IMR-90 (cell line): Measurements from ENCODE around the gene CLTCL1. TPM values are rescaled to one million over a fixed set of nuclear protein-coding genes. Genes with fewer than 3 reads are reported as not detected.

Experiments
- ATAC-seq: fragments of 200-7000 bp; cut with Tn5 transposase; 2 replicates; pipeline ENCODE4 v1.9.1; 2020; ENCODE audit warnings: low read depth, mild to moderate bottlenecking, moderate library complexity
- BruUV-seq: library from RNA; stranded (reverse); fragments of 400-500 nt; replicated peaks from 2 replicates; lab custom pipeline; 2021; lab: Mats Ljungman, UMichigan
- CTCF ChIA-PET: fragments of 300-600 bp; formaldehyde crosslinking; extraction: SDS; loops from one replicate; lab custom pipeline; 2021; ENCODE audit warnings: antibody characterized with exemption; lab: Yijun Ruan, JAX
- POLR2A ChIA-PET: fragments of 300-600 bp; sonication (Branson Sonifier 250); formaldehyde crosslinking; loops from one replicate; lab custom pipeline; 2022; ENCODE audit warnings: antibody characterized with exemption; ENCODE audit not compliant: unreplicated experiment; lab: Charles Lee
- DNase-seq: peaks from one replicate; pipeline ENCODE4 v3.0.0; 2013
- H2AFZ ChIP-seq: replicated peaks from 2 replicates; pipeline ENCODE3; 2013; ENCODE audit warnings: low read length, mild to moderate bottlenecking; ENCODE audit not compliant: poor library complexity
- H2AK5ac ChIP-seq: 2 replicates; pipeline ENCODE4 v1.6.1; 2013; ENCODE audit warnings: low read depth, low read length, inconsistent platforms
- H2AK9ac ChIP-seq: replicated peaks from 2 replicates; pipeline ENCODE3; 2013; ENCODE audit warnings: mild to moderate bottlenecking, low read depth, low read length, moderate library complexity; ENCODE audit not compliant: poor library complexity
- H2BK120ac ChIP-seq: 2 replicates; pipeline ENCODE4 v1.6.1; 2013; ENCODE audit warnings: low read depth, low read length, inconsistent platforms
- H2BK15ac ChIP-seq: 3 replicates; pipeline ENCODE4 v1.6.1; 2013; ENCODE audit warnings: low read depth, low read length, inconsistent platforms
- H2BK20ac ChIP-seq: 2 replicates; pipeline ENCODE4 v1.6.1; 2013; ENCODE audit warnings: low read depth, mild to moderate bottlenecking, inconsistent platforms, low read length, moderate library complexity
- H2BK5ac ChIP-seq: 2 replicates; pipeline ENCODE4 v1.6.1; 2013; ENCODE audit warnings: mild to moderate bottlenecking, low read depth, low read length, inconsistent platforms; ENCODE audit not compliant: poor library complexity, severe bottlenecking
- H3K14ac ChIP-seq: replicated peaks from 2 replicates; pipeline ENCODE4 v1.6.1; 2013; ENCODE audit warnings: low read depth, low read length, inconsistent platforms
- H3K18ac ChIP-seq: 2 replicates; pipeline ENCODE4 v1.6.1; 2013; ENCODE audit warnings: low read depth, low read length, control low read depth
- H3K23ac ChIP-seq: 2 replicates; pipeline ENCODE4 v1.6.1; 2013; ENCODE audit warnings: low read depth, low read length, inconsistent platforms
- H3K27ac ChIP-seq: 2 replicates; pipeline ENCODE4 v1.5.1; 2013; ENCODE audit warnings: mild to moderate bottlenecking, control low read depth, low read length; ENCODE audit not compliant: insufficient read depth
- H3K27me3 ChIP-seq: 2 replicates; pipeline ENCODE4 v1.6.1; 2013; ENCODE audit warnings: low read length; ENCODE audit not compliant: control insufficient read depth, insufficient read depth
- H3K36me3 ChIP-seq: 2 replicates; pipeline ENCODE4 v1.6.1; 2013; ENCODE audit warnings: low read length, mixed read lengths; ENCODE audit not compliant: control insufficient read depth, insufficient read depth
- H3K4ac ChIP-seq: 2 replicates; pipeline ENCODE4 v1.6.1; 2013; ENCODE audit warnings: low read depth, low read length, inconsistent platforms
- H3K4me1 ChIP-seq: 2 replicates; pipeline ENCODE4 v1.6.1; 2013; ENCODE audit warnings: low read length, mixed read lengths; ENCODE audit not compliant: control insufficient read depth, insufficient read depth
- H3K4me2 ChIP-seq: 2 replicates; pipeline ENCODE4 v1.6.1; 2013; ENCODE audit warnings: low read depth, mild to moderate bottlenecking, control low read depth, low read length, moderate library complexity
- H3K4me3 ChIP-seq: 2 replicates; pipeline ENCODE4 v1.5.1; 2013; ENCODE audit warnings: low read depth, mild to moderate bottlenecking, control low read depth, low read length, moderate library complexity; ENCODE audit not compliant: insufficient read depth
- H3K56ac ChIP-seq: 2 replicates; pipeline ENCODE4 v1.6.1; 2013; ENCODE audit warnings: low read length, inconsistent platforms; ENCODE audit not compliant: insufficient read depth; ENCODE audit errors: extremely low read depth
- H3K79me1 ChIP-seq, 2 experiments: 2 replicates each; pipeline ENCODE4 v1.6.1; 2013; ENCODE audit warnings: low read length in 2 of 2, inconsistent platforms in 1 of 2, low read depth in 1 of 2
- H3K9ac ChIP-seq: 2 replicates; pipeline ENCODE4 v1.6.1; 2013; ENCODE audit warnings: low read depth, low read length, control low read depth
- H3K9me1 ChIP-seq: 2 replicates; pipeline ENCODE4 v1.6.1; 2013; ENCODE audit warnings: low read length, inconsistent platforms; ENCODE audit not compliant: insufficient read depth
- H3K9me3 ChIP-seq: 2 replicates; pipeline ENCODE4 v1.6.1; 2013; ENCODE audit warnings: low read length; ENCODE audit not compliant: control insufficient read depth, insufficient read depth
- H4K20me1 ChIP-seq: 2 replicates; pipeline ENCODE4 v1.6.1; 2013; ENCODE audit warnings: low read length, inconsistent platforms; ENCODE audit not compliant: insufficient read depth
- H4K5ac ChIP-seq: 2 replicates; pipeline ENCODE4 v1.6.1; 2013; ENCODE audit warnings: mild to moderate bottlenecking, low read depth, low read length, control low read depth
- H4K8ac ChIP-seq, 2 experiments: 2 replicates each; pipeline ENCODE4 v1.6.1; 2013; ENCODE audit warnings: low read depth in 2 of 2, low read length in 2 of 2, control low read depth in 1 of 2, inconsistent platforms in 1 of 2
- H4K91ac ChIP-seq: 2 replicates; pipeline ENCODE4 v1.6.1; 2013; ENCODE audit warnings: low read depth, low read length, inconsistent platforms; ENCODE audit not compliant: insufficient read depth
- CEBPB ChIP-seq: IDR thresholded peaks from 2 replicates; pipeline ENCODE4 v1.6.1; 2012; ENCODE audit warnings: low read depth, low read length, improper control_type of control experiment
- CHD1 ChIP-seq: IDR thresholded peaks from 2 replicates; pipeline ENCODE4 v1.6.1; 2012; ENCODE audit warnings: low read depth, low read length, improper control_type of control experiment
- CTCF ChIP-seq: conservative IDR thresholded peaks from 2 replicates; pipeline ENCODE4 v1.5.1; 2012; ENCODE audit warnings: mild to moderate bottlenecking, low read depth, low read length, improper control_type of control experiment
- RAD21 ChIP-seq: IDR thresholded peaks from 2 replicates; pipeline ENCODE4 v1.6.1; 2012; ENCODE audit warnings: low read length, improper control_type of control experiment
- RFX5 ChIP-seq: IDR thresholded peaks from 2 replicates; pipeline ENCODE4 v1.8.0; 2012; ENCODE audit warnings: low read depth, mild to moderate bottlenecking, low read length, moderate library complexity
- SMC3 ChIP-seq: fragments of 150-350 bp; IDR thresholded peaks from 2 replicates; pipeline ENCODE4 v1.6.1; 2016; ENCODE audit warnings: low read depth, mild to moderate bottlenecking, antibody characterized with exemption, low read length, moderate library complexity
- WGBS, 2 experiments: methylation state at CpG; one replicate each; pipeline versions ENCODE4 v1.1.5 to v1.1.7; 2013; ENCODE audit warnings: missing lambda C conversion rate in 2 of 2; ENCODE audit not compliant: insufficient read length in 1 of 2; ENCODE audit errors: extremely low coverage in 2 of 2; 5-methylcytosine and 5-hydroxymethylcytosine counted together
- dilution Hi-C: fragments of 300-500 bp; cut with HindIII; formaldehyde crosslinking; loops from one replicate; pipeline ENCODE4 v1.14.3; 2018; ENCODE audit warnings: low sequenced_read_pairs; ENCODE audit not compliant: unreplicated experiment
- in situ Hi-C: fragments of 300-500 bp; cut with MboI; formaldehyde crosslinking; loops from 3 replicates; pipeline ENCODE4 v1.14.3; 2019; ENCODE audit warnings: low sequenced_read_pairs, inconsistent platforms, mixed read lengths
- intact Hi-C: fragments of 100-400 bp; cut with micrococcal nuclease; formaldehyde crosslinking; loops from 2 replicates; pipeline ENCODE4 v1.10.0; 2022
- polyA plus RNA-seq, 3 experiments: library from polyadenylated mRNA; depleted of rRNA; stranded (reverse); fragments of >200 nt; gene quantifications; 2 replicates each; pipeline ENCODE4 v1.2.3, GENCODE V29; 2012; ENCODE audit warnings: low replicate concordance in 1 of 3
- total RNA-seq: library from RNA; depleted of rRNA; stranded (reverse); fragments of >200 nt; gene quantifications from 2 replicates; pipeline ENCODE4 v1.2.3, GENCODE V29; 2012

The CLTCL1 gene
- total and polyA plus RNA-seq, 2 of the 4 experiments (the other 2 are of a cell fraction): 6.2 to 8.1 TPM

GRCh38 chr22:19201869-19202798 lies 89.4 kb downstream of the CLTCL1 start:
- 93% methylated on average over 16 of the region's 18 CpGs; no CpG with 5 or more reads in 1 of the 2 experiments for WGBS, 2 experiments
- no peak overlapping the region for H4K8ac ChIP-seq
- no peak overlapping the region for H2BK5ac ChIP-seq
- intact Hi-C loops (no loop called here), dilution Hi-C loops (no loop called here), in situ Hi-C loops (no loop called here)
- H3K4ac ChIP-seq: no peak overlapping the region
- H3K36me3 ChIP-seq: peaks cover 5% of the 10 kb centered on the region; the same call in 1 of the 2 replicates
- no peak overlapping the region for H3K4me3 ChIP-seq
- no peaks in the 10 kb centered on the region for H3K4me1 ChIP-seq
- no peak overlapping the region for H2BK20ac ChIP-seq
- H3K27ac ChIP-seq: no peak overlapping the region
- no peak overlapping the region for H3K14ac ChIP-seq
- no TSS peak for BruUV-seq
- no peak overlapping the region for H2AK5ac ChIP-seq
- POLR2A ChIA-PET: no interaction called here
- H3K9me3 ChIP-seq: no peaks in the 10 kb centered on the region
- TF ChIP-seq CEBPB (no peak), SMC3 (no peak), RAD21 (no peak), CHD1 (no peak), RFX5 (no peak), CTCF (no peak)
- no peak overlapping the region for H2BK15ac ChIP-seq
- H3K23ac ChIP-seq: no peak overlapping the region
- H4K91ac ChIP-seq: no peak overlapping the region
- DNase-seq (no peak), ATAC-seq (no peak)
- no peak overlapping the region for H3K18ac ChIP-seq
- no peaks in the 10 kb centered on the region for H3K27me3 ChIP-seq
- no peak overlapping the region for H3K56ac ChIP-seq
- H3K79me1 ChIP-seq: no peaks in the 10 kb centered on the region
- CTCF ChIA-PET: no interaction called here
- H4K20me1 ChIP-seq: no peaks in the 10 kb centered on the region
- no peak overlapping the region for H2AFZ ChIP-seq
- no peak overlapping the region for H2BK120ac ChIP-seq
- no peak overlapping the region for H2AK9ac ChIP-seq
- no peak overlapping the region for H4K5ac ChIP-seq
- H3K9ac ChIP-seq: no peak overlapping the region
- no peak overlapping the region for H3K4me2 ChIP-seq
- 0 out of 2 replicates have a peak, but pooled peaks cover 8% of the 10 kb centered on the region for H3K9me1 ChIP-seq
